ENCODE results near the gene TRAPPC8. TPM values are rescaled to one million over a fixed set of nuclear protein-coding genes. Genes with fewer than 3 reads are reported as not detected.
"Not testable (repeated sequence)": the region's sequence is repeated elsewhere in the genome, so short reads cannot be mapped to it uniquely, and the experiment has no call there.

The TRAPPC8 gene
- total RNA-seq, 1 experiment from 2014 or later = 47.7 TPM

DNA sequence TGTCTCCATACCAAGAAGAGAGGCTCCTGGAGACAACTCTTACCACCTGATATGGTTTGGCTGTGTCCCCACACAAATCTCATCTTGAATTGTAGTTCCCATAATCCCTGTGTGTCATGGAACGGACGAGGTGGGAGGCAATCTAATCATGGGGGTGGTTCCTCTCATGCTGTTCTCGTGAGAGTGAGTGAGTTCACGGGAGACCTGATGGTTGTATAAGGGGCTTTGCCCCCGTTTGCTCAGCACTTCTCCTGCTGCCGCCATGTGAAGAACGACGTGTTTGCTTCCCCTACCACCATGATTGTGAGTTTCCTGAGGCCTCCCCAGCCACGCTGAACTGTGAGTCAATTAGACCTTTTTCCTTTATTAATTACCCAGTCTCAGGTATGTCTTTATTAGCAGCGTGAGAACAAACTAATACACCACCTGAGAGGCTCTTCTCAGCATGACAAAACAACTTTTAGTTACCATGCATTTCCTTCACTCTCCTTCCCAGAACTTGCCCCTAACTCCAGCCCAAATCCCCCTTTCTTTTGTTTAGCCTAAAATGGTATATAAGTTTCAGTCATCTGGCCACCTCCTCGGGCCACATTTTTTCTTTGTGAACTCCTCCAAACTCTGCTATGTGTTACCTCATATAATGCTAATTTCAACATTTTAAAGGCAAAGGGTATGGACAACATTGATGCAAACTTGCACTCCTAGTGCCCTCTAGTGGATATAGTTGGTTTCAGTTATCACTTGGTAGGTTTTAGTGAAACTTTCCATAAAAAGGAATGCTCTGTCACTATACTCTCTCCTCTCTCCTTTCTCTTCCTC is 123.6 kb downstream of the TRAPPC8 start:
- DNase-seq (ENCODE audit: low read depth, low spot score) = peak; percentile 72
- in situ Hi-C loops (cut with HindIII; ENCODE audit: low pct_unique_long_range_greater_than_20kb, low sequenced_read_pairs) = no loop called here

DNA sequence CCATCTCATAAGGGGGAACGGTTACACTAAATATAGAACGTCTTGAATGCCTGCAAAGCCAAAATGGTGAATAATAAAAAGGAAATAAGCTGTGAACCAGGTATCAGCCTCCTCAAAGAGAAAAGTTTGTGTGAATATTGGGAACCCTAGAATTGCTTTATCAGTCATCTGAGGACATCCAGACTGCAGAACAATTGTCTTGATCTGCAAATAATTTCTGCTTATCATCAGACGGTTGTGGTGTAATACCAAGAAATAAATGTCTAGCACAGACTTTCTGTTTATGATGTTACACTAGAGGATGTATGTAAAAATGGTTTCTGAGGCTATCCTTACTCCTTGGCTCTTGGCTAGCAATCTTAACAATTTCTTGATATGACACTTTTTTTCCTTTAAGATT is 128.8 kb downstream of the TRAPPC8 start:
- in situ Hi-C loops (cut with HindIII; ENCODE audit: low pct_unique_long_range_greater_than_20kb, low sequenced_read_pairs) = no loop called here

DNA sequence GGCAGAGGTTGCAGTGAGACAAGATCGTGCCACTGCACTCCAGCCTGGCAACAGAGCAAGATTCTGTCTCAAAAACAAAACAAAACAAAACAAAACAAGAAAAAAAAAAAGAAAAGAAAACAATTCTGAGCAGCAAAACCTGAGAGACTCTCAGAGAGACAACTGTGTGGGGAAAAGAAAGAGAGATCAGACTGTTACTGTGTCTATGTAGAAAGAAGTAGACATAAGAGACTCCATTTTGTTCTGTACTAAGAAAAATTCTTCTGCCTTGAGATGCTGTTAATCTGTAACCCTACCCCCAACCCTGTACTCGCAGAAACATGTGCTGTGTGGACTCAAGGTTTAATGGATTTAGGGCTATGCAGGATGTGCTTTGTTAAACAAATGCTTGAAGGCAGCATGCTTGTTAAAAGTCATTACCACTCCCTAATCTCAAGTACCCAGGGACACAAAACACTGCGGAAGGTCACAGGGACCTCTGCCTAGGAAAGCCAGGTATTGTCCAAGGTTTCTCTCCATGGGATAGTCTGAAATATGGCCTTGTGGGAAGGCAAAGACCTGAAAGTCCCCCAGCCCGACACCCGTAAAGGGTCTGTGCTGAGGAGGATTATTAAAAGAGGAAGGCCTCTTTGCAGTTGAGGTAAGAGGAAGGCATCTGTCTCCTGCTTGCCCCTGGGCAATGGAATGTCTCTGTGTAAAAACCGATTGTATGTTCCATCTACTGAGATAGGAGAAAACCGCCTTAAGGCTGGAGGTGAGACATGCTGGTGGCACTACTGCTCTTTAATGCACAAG is 132.4 kb downstream of the TRAPPC8 start:
- not testable (repeated sequence) for DNase-seq (ENCODE audit: low read depth, low spot score)

More for the DNA sequence above, 128.8 kb downstream of the TRAPPC8 start:
- no peak for DNase-seq (ENCODE audit: low read depth, low spot score)

DNA sequence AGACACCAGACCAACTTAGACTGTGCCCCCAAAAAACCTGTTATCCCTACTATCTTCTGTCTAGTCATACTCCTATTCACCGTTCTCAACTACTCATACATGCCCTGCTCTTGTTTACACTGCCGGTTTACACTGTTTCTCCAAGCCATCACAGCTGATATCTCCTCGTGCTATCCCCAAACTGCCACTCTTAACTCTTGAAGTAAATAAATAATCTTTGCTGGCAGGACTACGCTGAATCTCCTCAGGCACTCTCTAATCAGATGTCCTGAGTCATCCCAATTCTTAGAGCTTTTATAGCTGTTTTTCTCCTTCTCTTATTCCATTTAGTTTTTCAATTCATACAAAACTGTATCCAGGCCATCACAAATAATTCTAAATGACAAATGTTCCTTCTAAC is 133.9 kb downstream of the TRAPPC8 start:
- in situ Hi-C loops (cut with HindIII; ENCODE audit: low pct_unique_long_range_greater_than_20kb, low sequenced_read_pairs); DNase-seq (ENCODE audit: low read depth, low spot score): not testable (repeated sequence)

More for the DNA sequence above, 132.4 kb downstream of the TRAPPC8 start:
- in situ Hi-C loops (cut with HindIII; ENCODE audit: low pct_unique_long_range_greater_than_20kb, low sequenced_read_pairs) = not testable (repeated sequence)

DNA sequence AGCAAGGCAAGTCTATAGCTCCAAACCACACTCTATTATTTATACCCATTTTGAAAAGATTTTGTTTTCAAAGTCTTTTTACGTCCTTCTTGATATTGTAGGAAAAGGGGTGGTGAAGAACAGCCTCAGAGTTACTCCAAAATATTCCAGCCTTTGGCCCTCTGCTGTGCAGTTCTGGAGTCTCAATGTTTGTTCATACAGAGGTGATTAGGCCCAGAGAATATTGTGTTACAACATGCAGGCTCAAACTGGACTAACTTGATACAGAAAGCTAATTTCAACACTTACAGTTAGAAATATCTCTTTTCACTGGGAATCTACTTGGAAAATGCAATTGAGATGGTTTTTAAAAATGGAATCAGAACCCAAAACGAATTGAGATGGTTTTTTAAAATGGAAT is 141.8 kb downstream of the TRAPPC8 start:
- no peak for DNase-seq (ENCODE audit: low read depth, low spot score)
- in situ Hi-C loops (cut with HindIII; ENCODE audit: low pct_unique_long_range_greater_than_20kb, low sequenced_read_pairs) = no loop called here

GRCh38 chr18:31799257-31799656 is 143.7 kb downstream of the TRAPPC8 start:
- in situ Hi-C loops (cut with HindIII; ENCODE audit: low pct_unique_long_range_greater_than_20kb, low sequenced_read_pairs); DNase-seq (ENCODE audit: low read depth, low spot score): not testable (repeated sequence)

- DNase-seq (ENCODE audit: low read depth, low spot score) = no peak
- in situ Hi-C loops (cut with HindIII; ENCODE audit: low pct_unique_long_range_greater_than_20kb, low sequenced_read_pairs) = no loop called here
These were observed 144.5 kb downstream of the TRAPPC8 start for GRCh38 chr18:31798399-31798798.

- no peak for DNase-seq (ENCODE audit: low read depth, low spot score)
- in situ Hi-C loops (cut with HindIII; ENCODE audit: low pct_unique_long_range_greater_than_20kb, low sequenced_read_pairs) = no loop called here
These were observed 147.2 kb downstream of the TRAPPC8 start for GRCh38 chr18:31795747-31796146.

DNA sequence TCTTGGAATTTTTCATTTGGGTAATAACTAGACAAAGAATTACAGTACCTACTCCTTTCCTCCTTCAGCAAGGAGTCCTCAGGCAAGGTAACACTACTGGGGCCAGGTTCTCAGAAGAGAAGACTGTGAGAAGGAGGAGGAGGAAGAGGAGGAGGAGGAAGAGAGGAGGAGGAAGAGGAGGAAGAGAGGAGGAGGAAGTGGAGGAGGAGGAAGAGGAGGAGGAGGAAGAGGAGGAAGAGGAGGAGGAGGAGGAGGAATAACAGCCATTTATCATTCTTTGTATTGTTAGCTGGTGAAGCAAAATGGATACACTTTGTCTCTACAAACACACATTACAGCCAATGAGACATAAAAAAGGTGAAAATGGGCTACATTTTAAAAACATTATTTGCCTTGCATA is 149.4 kb downstream of the TRAPPC8 start:
- no peak for DNase-seq (ENCODE audit: low read depth, low spot score)
- in situ Hi-C loops (cut with HindIII; ENCODE audit: low pct_unique_long_range_greater_than_20kb, low sequenced_read_pairs) = no loop called here

GRCh38 chr18:31792580-31792911 is 150.4 kb downstream of the TRAPPC8 start:
- DNase-seq (ENCODE audit: low read depth, low spot score) = no peak
- in situ Hi-C loops (cut with HindIII; ENCODE audit: low pct_unique_long_range_greater_than_20kb, low sequenced_read_pairs) = no loop called here

- in situ Hi-C loops (cut with HindIII; ENCODE audit: low pct_unique_long_range_greater_than_20kb, low sequenced_read_pairs) = no loop called here
- no peak for DNase-seq (ENCODE audit: low read depth, low spot score)
These were observed 150.9 kb downstream of the TRAPPC8 start for GRCh38 chr18:31791817-31792579.

DNA sequence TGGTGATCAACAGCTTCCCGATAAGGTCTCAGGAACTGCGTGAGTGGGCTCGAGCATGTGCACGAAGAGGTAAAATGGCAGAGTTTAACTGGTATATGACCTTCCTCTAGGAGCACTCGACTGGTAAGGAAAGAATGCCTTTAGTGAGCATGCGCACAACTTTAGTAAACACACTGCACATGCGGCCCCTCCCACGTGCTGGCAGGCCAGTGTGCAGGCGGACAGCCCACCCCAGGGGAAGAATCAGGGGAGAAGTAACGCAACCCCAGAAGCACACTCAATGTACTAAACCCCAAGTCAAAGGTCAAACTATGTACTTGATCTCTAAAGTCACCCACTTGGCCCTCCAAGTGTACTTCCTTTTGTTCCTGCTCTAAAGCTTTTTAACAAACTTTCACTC is 153.5 kb downstream of the TRAPPC8 start:
- in situ Hi-C loops (cut with HindIII; ENCODE audit: low pct_unique_long_range_greater_than_20kb, low sequenced_read_pairs) = no loop called here
- DNase-seq (ENCODE audit: low read depth, low spot score) = no peak

- in situ Hi-C loops (cut with HindIII; ENCODE audit: low pct_unique_long_range_greater_than_20kb, low sequenced_read_pairs) = no loop called here
- no peak for DNase-seq (ENCODE audit: low read depth, low spot score)
These were observed 159.9 kb downstream of the TRAPPC8 start for GRCh38 chr18:31783059-31783458.

Small RNA genes lying within 50 kb of the gene (small RNA-seq; reads per million reads assigned to genes)
- gene RNU6-1050P = 0 reads per million in 2 experiments

Other genes with a start within 250 kb of the TRAPPC8 start
- not detected in 2 replicates for gene SLC25A52, start 182.2 kb downstream of the TRAPPC8 start, total RNA-seq (2014; rRNA removed; shearing (Covaris generic))
- gene RNF125, start 75.7 kb upstream of the TRAPPC8 start, total RNA-seq (2014; rRNA removed; shearing (Covaris generic)) = 41.4 and 53.3 TPM in 2 replicates
- 23.7 and 29.6 TPM in 2 replicates for gene RNF138, start 148.7 kb upstream of the TRAPPC8 start, total RNA-seq (2014; rRNA removed; shearing (Covaris generic))
- not detected in 2 replicates for gene MEP1B, start 246.9 kb upstream of the TRAPPC8 start, total RNA-seq (2014; rRNA removed; shearing (Covaris generic))

Measured in SK-MEL-5 (cell line).